Suprapubic skin (tissue), 4 donors: ENCODE measurements around the gene MAN1C1. TPM values are rescaled to one million over a fixed set of nuclear protein-coding genes. Genes with fewer than 3 reads are reported as not detected.

Source experiments
- DNase-seq, 2 donors: peaks; one replicate each; pipeline ENCODE4 v3.0.0-alpha.2; 2019; ENCODE audit warnings: low spot score in 2 of 2
- H3K27ac ChIP-seq: fragments of 200-600 bp; sonication (generic); one replicate; pipeline ENCODE4 v1.5.1; 2019
- H3K27me3 ChIP-seq: fragments of 200-600 bp; sonication (generic); one replicate; pipeline ENCODE4 v1.5.1; 2019
- H3K36me3 ChIP-seq: fragments of 200-600 bp; sonication (generic); one replicate; pipeline ENCODE4 v1.5.1; 2019
- H3K4me1 ChIP-seq: fragments of 200-600 bp; sonication (generic); one replicate; pipeline ENCODE4 v1.5.1; 2019
- H3K4me3 ChIP-seq: fragments of 200-600 bp; sonication (generic); one replicate; pipeline ENCODE4 v1.5.1; 2019; ENCODE audit warnings: mild to moderate bottlenecking
- H3K9me3 ChIP-seq: fragments of 200-600 bp; sonication (generic); one replicate; pipeline ENCODE4 v1.5.1; 2019
- EP300 ChIP-seq: sonication (generic); formaldehyde crosslinking; IDR thresholded peaks from one replicate; pipeline ENCODE4 v1.6.1; 2017; ENCODE audit warnings: antibody characterized with exemption
- POLR2A ChIP-seq, 2 donors: fragments of 450-650 bp; IDR thresholded peaks; one replicate each; pipeline ENCODE4 v1.6.1; 2017; ENCODE audit warnings: antibody characterized with exemption in 2 of 2, mild to moderate bottlenecking in 2 of 2, moderate library complexity in 2 of 2
- POLR2AphosphoS5 ChIP-seq, 3 donors: sonication (generic); formaldehyde crosslinking; IDR thresholded peaks; one replicate each; pipeline ENCODE4 v1.6.1; 2017; ENCODE audit warnings: antibody characterized with exemption in 3 of 3
- WGBS: methylation state at CpG from one replicate; pipeline ENCODE4 v1.1.5; 2018; 5-methylcytosine and 5-hydroxymethylcytosine counted together
- total RNA-seq, 4 donors: library from RNA; depleted of rRNA; stranded (reverse); fragments of >200 nt; gene quantifications; one replicate each; pipeline ENCODE4 v1.1.0, GENCODE V29; 2016
- TF ChIP-seq, protein P1 (sequence below), 2 donors: fragments of 200-600 bp in 1 of 2; fragments of 450-650 bp in 1 of 2; sonication (generic) in 1 of 2; IDR thresholded peaks; one replicate each; pipeline ENCODE4 v1.5.1; 2016 to 2019; ENCODE audit warnings: antibody characterized with exemption in 2 of 2, mild to moderate bottlenecking in 1 of 2, moderate library complexity in 1 of 2

MAN1C1 gene
- total RNA-seq, 4 donors from 2014 or later = 7.3 to 15.2 (median 8.0) TPM

DNA sequence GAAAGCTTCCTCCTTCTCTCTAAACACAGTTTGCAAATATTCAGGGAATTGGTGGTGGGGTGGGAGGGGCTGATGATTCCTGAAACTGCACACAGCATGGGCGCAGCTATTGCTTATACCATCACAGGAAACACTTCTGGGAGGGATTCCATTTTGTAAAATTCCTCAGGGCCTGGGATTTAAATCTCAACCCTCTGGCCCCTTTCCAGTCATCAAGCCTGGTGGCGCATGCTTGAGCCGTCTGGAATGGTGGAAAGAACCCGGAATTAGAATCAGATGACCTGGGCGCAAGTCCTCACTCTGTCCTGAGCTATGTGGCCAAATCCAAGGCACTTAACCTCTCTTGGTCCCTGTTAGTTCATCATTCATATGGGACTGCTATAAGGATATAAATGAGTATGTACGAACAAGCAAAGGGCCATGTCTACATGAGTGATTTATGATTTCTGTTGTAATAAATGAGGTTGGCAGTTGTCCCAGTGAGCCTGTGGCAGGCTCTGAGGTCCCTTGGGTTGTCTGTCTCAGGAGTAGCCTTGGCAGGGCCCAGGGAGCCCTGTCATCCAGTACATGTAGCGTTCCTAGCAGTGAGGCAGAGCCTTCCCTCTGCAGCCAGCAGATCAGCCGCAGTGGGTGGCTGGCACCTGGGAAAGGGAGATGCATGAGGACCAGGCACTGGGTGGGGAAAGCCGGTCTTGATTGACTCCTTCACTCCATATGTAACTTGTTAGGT is 72.0 kb downstream of the MAN1C1 start:
- Histone ChIP-seq H3K36me3 (no peaks in the 10 kb centered on the region), H3K4me1 (peaks cover 12% of the 10 kb centered on the region), H3K9me3 (no peaks in the 10 kb centered on the region), H3K27ac (no peak overlapping the region), H3K27me3 (no peaks in the 10 kb centered on the region), H3K4me3 (no peak overlapping the region)
- 24% methylated on average over 7 of the region's 9 CpGs for WGBS
- no peak for DNase-seq
- TF ChIP-seq EP300 (no peak), POLR2A (IDR thresholded peaks at IDR 0.05) (no peak), POLR2AphosphoS5 (IDR thresholded peaks at IDR 0.05) (no peak)
- TF ChIP-seq, protein P1, sequence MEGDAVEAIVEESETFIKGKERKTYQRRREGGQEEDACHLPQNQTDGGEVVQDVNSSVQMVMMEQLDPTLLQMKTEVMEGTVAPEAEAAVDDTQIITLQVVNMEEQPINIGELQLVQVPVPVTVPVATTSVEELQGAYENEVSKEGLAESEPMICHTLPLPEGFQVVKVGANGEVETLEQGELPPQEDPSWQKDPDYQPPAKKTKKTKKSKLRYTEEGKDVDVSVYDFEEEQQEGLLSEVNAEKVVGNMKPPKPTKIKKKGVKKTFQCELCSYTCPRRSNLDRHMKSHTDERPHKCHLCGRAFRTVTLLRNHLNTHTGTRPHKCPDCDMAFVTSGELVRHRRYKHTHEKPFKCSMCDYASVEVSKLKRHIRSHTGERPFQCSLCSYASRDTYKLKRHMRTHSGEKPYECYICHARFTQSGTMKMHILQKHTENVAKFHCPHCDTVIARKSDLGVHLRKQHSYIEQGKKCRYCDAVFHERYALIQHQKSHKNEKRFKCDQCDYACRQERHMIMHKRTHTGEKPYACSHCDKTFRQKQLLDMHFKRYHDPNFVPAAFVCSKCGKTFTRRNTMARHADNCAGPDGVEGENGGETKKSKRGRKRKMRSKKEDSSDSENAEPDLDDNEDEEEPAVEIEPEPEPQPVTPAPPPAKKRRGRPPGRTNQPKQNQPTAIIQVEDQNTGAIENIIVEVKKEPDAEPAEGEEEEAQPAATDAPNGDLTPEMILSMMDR (IDR thresholded peaks at IDR 0.05) = no peak

DNA sequence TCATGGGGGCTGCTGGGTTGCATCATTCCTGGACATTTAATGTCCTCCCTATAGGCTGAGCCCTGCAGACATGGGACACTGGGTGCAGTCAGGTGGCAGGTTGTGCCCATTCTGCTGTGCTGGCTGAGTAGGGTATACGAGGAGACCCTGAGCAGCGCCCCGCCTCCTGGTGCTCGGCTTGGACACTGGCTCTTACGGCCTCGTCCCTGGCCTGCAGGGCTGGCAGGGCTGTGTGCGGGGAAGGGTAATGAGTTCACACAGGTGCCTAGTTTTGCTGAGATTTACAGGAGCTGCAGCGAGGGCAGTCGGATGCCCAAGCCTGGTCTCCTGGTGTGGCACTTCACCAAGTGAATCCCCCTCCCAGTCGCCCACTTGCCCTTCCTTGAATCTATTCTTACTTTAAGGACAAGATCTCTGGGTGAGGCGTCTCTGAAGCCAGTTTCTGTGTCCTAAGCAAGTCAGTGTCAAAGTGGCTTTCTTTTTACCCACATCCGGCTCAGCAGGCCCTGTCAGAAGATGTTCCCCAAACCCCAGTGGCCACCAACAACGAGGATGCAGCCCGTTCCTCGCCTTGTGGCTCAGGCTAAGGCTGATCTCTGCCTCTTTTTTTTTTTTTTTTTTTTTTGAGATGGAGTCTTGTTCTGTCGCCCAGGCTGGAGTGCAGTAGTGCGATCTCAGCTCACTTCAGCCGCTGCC is 73.2 kb downstream of the MAN1C1 start:
- Histone ChIP-seq H3K27ac (no peak overlapping the region), H3K27me3 (no peaks in the 10 kb centered on the region), H3K4me3 (no peak overlapping the region), H3K9me3 (no peaks in the 10 kb centered on the region), H3K4me1 (peaks cover 22% of the 10 kb centered on the region), H3K36me3 (no peaks in the 10 kb centered on the region)
- no peak for DNase-seq
- WGBS = 91% methylated on average over 11 of the region's 18 CpGs
- TF ChIP-seq POLR2AphosphoS5 (IDR thresholded peaks at IDR 0.05) = no peak
- TF ChIP-seq EP300 = no peak
- TF ChIP-seq POLR2A (IDR thresholded peaks at IDR 0.05) = no peak
- TF ChIP-seq, protein P1 (IDR thresholded peaks at IDR 0.05) = no peak

DNA sequence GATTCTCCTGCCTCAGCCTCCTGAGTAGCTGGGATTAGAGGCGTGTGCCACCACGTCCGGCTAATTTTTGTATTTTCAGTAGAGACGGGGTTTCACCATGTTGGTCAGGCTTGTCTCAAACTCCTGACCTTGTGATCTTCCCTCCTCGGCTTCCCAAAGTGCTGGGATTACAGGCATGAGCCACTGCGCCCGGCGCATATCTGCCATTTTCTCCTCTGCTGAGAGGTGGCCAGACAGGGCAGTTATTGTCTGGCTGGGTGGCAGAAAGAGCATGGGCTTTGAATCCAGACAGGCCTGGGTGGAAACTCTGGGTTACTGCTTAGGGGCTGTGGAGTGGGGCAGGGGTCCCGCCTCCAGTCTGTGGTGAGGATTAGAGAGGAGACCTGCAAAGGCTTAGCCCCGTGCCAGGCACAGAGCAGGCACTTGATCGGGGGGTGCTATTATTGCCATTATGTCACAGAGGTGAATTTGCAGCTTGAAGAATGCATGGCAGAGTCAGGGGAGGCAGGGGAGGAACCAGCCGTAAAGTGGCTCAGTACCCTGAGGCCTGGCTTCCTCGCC is 73.9 kb downstream of the MAN1C1 start:
- 95% methylated on average over 13 of the region's 13 CpGs for WGBS
- TF ChIP-seq POLR2A (IDR thresholded peaks at IDR 0.05) (no peak), EP300 (no peak), POLR2AphosphoS5 (IDR thresholded peaks at IDR 0.05) (no peak)
- TF ChIP-seq, protein P1 (IDR thresholded peaks at IDR 0.05) = no peak

DNA sequence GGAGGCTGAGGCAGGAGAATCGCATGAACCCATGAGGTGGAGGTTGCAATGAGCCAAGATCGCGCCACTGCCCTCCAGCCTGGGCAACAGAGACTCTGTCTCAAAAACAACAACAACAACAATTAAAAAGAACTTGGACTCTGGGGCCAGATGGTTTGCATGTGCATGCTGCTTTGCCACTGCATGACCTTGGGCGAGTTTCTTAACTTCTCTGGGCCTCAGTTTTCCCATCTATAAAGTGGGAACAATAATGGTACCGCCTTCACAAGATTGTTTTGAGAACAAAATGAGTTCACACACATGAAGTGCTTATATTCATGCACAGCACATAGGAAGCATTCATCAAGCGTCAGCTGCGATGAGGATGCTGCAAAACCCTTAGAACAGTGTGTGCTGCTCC is 74.6 kb downstream of the MAN1C1 start:
- 96% methylated on average over 7 of the region's 7 CpGs for WGBS
- no peaks in the 10 kb centered on the region for H3K9me3 ChIP-seq
- no peaks in the 10 kb centered on the region for H3K27me3 ChIP-seq
- H3K4me1 ChIP-seq = peaks cover 36% of the 10 kb centered on the region
- no peak for DNase-seq
- TF ChIP-seq POLR2A (IDR thresholded peaks at IDR 0.05) (no peak), POLR2AphosphoS5 (IDR thresholded peaks at IDR 0.05) (no peak), EP300 (no peak)
- TF ChIP-seq, protein P1 (IDR thresholded peaks at IDR 0.05) = no peak
- no peak overlapping the region for H3K4me3 ChIP-seq
- H3K36me3 ChIP-seq = no peaks in the 10 kb centered on the region
- no peak overlapping the region for H3K27ac ChIP-seq

More for the DNA sequence above, 73.9 kb downstream of the MAN1C1 start:
- peaks cover 29% of the 10 kb centered on the region for H3K4me1 ChIP-seq
- no peaks in the 10 kb centered on the region for H3K9me3 ChIP-seq
- no peak overlapping the region for H3K4me3 ChIP-seq
- H3K27me3 ChIP-seq = no peaks in the 10 kb centered on the region
- H3K27ac ChIP-seq = no peak overlapping the region
- no peak for DNase-seq
- H3K36me3 ChIP-seq = no peaks in the 10 kb centered on the region

DNA sequence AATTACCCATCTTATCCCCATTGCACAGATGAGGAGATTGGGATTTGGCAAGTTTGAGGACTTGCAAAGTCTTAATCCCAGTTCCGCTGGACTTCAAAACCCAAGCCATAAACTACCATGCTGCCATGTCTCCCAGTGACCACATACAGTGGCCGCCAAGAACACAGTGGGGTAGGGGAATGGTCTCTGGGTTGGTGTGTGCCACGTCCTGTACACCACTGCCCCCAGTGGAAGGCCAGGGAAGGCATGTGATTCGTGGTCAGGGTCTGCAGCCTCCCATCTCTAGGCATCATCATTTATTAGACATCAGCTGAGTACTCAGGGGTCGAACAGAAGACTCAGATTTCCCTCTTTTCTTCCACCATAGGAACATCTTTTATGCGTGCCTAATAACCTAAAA is 76.0 kb downstream of the MAN1C1 start:
- no peak for DNase-seq
- TF ChIP-seq, protein P1 (IDR thresholded peaks at IDR 0.05) = peak; percentile 3 to 7
- TF ChIP-seq POLR2AphosphoS5 (IDR thresholded peaks at IDR 0.05) (no peak), EP300 (no peak)
- peaks cover 49% of the 10 kb centered on the region for H3K4me1 ChIP-seq

More for the DNA sequence above, 76.0 kb downstream of the MAN1C1 start:
- Histone ChIP-seq H3K27me3 (no peaks in the 10 kb centered on the region), H3K27ac (no peak overlapping the region), H3K9me3 (no peaks in the 10 kb centered on the region), H3K36me3 (no peaks in the 10 kb centered on the region), H3K4me3 (no peak overlapping the region)
- 81% methylated on average over 6 of the region's 6 CpGs for WGBS
